HL-60 (cell line): ENCODE measurements around the gene BCDIN3D.

ENCODE experiments used
- DNase-seq, 2 experiments: peaks; one replicate each; pipeline ENCODE4 v3.0.0-alpha.2; 2010 to 2020; ENCODE audit warnings: low read depth in 1 of 2, low spot score in 1 of 2
- H3K27ac ChIP-seq: fragments of 250-450 bp; sonication (Bioruptor Pico); replicated peaks from 2 replicates; pipeline ENCODE4 v1.5.1; 2020; ENCODE audit warnings: mild to moderate bottlenecking, moderate library complexity
- H3K27me3 ChIP-seq: fragments of 250-450 bp; sonication (Bioruptor Pico); 2 replicates; pipeline ENCODE4 v1.5.1; 2021; ENCODE audit warnings: mild to moderate bottlenecking, moderate library complexity; ENCODE audit not compliant: insufficient read depth, poor library complexity, severe bottlenecking
- H3K4me3 ChIP-seq: replicated peaks from 2 replicates; pipeline ENCODE4 v1.5.1; 2011; ENCODE audit warnings: mild to moderate bottlenecking, control low read depth, low read length; ENCODE audit not compliant: insufficient read depth
- CTCF ChIP-seq: IDR thresholded peaks from one replicate; pipeline ENCODE4 v1.5.1; 2011; ENCODE audit warnings: low read length, control low read depth, inconsistent platforms; ENCODE audit not compliant: insufficient read depth
- GABPA ChIP-seq: IDR thresholded peaks from 2 replicates; pipeline ENCODE4 v1.6.1; 2012; ENCODE audit warnings: low read depth
- POLR2AphosphoS5 ChIP-seq: IDR thresholded peaks from 2 replicates; pipeline ENCODE4 v1.6.1; 2012; ENCODE audit warnings: low read depth
- SPI1 ChIP-seq: IDR thresholded peaks from 2 replicates; pipeline ENCODE4 v1.6.1; 2012; ENCODE audit warnings: low read depth, mild to moderate bottlenecking, borderline replicate concordance
- TF ChIP-seq, protein P1 (sequence below): IDR thresholded peaks from 2 replicates; pipeline ENCODE4 v1.6.1; 2012; ENCODE audit warnings: low read depth; ENCODE audit not compliant: insufficient replicate concordance

BCDIN3D gene

GRCh38 chr12:49804821-49805220 lies 38.1 kb downstream of the BCDIN3D start:
- TF ChIP-seq CTCF (no peak), SPI1 (no peak), GABPA (no peak), POLR2AphosphoS5 (no peak)
- TF ChIP-seq, protein P1, sequence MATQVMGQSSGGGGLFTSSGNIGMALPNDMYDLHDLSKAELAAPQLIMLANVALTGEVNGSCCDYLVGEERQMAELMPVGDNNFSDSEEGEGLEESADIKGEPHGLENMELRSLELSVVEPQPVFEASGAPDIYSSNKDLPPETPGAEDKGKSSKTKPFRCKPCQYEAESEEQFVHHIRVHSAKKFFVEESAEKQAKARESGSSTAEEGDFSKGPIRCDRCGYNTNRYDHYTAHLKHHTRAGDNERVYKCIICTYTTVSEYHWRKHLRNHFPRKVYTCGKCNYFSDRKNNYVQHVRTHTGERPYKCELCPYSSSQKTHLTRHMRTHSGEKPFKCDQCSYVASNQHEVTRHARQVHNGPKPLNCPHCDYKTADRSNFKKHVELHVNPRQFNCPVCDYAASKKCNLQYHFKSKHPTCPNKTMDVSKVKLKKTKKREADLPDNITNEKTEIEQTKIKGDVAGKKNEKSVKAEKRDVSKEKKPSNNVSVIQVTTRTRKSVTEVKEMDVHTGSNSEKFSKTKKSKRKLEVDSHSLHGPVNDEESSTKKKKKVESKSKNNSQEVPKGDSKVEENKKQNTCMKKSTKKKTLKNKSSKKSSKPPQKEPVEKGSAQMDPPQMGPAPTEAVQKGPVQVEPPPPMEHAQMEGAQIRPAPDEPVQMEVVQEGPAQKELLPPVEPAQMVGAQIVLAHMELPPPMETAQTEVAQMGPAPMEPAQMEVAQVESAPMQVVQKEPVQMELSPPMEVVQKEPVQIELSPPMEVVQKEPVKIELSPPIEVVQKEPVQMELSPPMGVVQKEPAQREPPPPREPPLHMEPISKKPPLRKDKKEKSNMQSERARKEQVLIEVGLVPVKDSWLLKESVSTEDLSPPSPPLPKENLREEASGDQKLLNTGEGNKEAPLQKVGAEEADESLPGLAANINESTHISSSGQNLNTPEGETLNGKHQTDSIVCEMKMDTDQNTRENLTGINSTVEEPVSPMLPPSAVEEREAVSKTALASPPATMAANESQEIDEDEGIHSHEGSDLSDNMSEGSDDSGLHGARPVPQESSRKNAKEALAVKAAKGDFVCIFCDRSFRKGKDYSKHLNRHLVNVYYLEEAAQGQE = no peak
- no peak for DNase-seq
- Histone ChIP-seq H3K27ac (no peak overlapping the region), H3K27me3 (no peaks in the 10 kb centered on the region), H3K4me3 (no peak overlapping the region)

DNA sequence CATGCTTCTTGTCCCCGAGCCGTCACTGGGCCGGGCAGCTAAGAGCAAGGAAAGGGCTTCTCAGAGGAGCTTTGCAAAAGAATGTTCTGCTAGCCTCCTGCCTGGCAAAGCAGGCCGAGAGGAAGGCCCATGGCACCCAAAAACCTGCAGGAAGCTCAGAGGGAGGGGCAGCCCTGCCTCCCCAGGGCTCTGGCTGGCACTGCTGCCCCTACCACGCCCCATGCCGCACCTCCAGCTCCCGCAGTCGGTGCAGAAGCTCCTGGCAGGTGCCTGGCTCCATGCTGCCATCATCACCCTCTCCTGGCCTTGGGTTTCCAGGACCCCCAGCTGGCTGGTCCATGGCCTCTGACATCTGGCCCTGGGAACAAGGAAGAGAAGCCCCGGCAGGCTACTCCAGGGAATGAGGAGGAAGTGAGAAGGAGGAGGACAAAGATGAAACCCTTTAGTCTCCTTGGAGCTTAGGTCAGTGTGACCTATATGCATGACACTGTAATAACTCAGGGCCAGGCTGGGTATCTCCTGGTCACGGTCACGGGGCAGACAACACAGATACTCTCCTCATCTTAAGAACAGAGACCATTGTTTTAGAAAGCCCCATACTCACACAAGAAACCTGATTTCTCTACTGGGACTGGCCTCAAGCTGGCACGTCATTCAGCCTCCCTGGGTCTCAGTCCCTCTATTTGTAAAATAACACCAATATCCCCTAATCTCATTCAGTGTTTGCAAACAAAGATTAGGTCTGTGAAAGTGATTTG lies 39.0 kb downstream of the BCDIN3D start:
- H3K4me3 ChIP-seq = no peak overlapping the region
- DNase-seq = no peak
- no peaks in the 10 kb centered on the region for H3K27me3 ChIP-seq
- TF ChIP-seq GABPA = no peak
- no peak for TF ChIP-seq CTCF
- TF ChIP-seq, protein P1 = no peak
- TF ChIP-seq POLR2AphosphoS5 = no peak
- TF ChIP-seq SPI1 = no peak
- no peak overlapping the region for H3K27ac ChIP-seq

GRCh38 chr12:49801141-49802063 lies 41.5 kb downstream of the BCDIN3D start:
- no peaks in the 10 kb centered on the region for H3K27me3 ChIP-seq
- H3K27ac ChIP-seq = no peak overlapping the region
- H3K4me3 ChIP-seq = no peak overlapping the region
- TF ChIP-seq SPI1 (no peak), CTCF (no peak), GABPA (no peak), POLR2AphosphoS5 (no peak)
- TF ChIP-seq, protein P1 = no peak
- no peak for DNase-seq
